GM06990 (cell line): ENCODE results near the gene GPR162.

Experiments
- DNase-seq: peaks from one replicate; pipeline ENCODE4 v3.0.0-alpha.2; 2011; ENCODE audit not compliant: insufficient read length; ENCODE audit errors: extremely low read depth
- H3K27me3 ChIP-seq: replicated peaks from 2 replicates; pipeline ENCODE4 v1.6.0; 2011; ENCODE audit warnings: low read length; ENCODE audit not compliant: control insufficient read depth, insufficient read depth
- H3K36me3 ChIP-seq: 2 replicates; pipeline ENCODE4 v1.5.1; 2011; ENCODE audit warnings: low read length; ENCODE audit not compliant: control insufficient read depth, insufficient read depth
- H3K4me3 ChIP-seq: replicated peaks from 2 replicates; pipeline ENCODE4 v1.5.1; 2011; ENCODE audit warnings: low read depth, mild to moderate bottlenecking, control low read depth, low read length
- TF ChIP-seq, protein P1 (sequence below): IDR thresholded peaks from 2 replicates; pipeline ENCODE4 v1.5.1; 2011; ENCODE audit warnings: low read length, control low read depth, mild to moderate bottlenecking, inconsistent platforms; ENCODE audit not compliant: insufficient read depth, poor library complexity, severe bottlenecking

The GPR162 gene

GRCh38 chr12:6830999-6831398, 9.4 kb downstream of the GPR162 start:
- Histone ChIP-seq H3K27me3 (peaks cover 3% of the 10 kb centered on the region), H3K4me3 (no peak overlapping the region), H3K36me3 (no peaks in the 10 kb centered on the region)
- DNase-seq, result no peak
- TF ChIP-seq, protein P1, sequence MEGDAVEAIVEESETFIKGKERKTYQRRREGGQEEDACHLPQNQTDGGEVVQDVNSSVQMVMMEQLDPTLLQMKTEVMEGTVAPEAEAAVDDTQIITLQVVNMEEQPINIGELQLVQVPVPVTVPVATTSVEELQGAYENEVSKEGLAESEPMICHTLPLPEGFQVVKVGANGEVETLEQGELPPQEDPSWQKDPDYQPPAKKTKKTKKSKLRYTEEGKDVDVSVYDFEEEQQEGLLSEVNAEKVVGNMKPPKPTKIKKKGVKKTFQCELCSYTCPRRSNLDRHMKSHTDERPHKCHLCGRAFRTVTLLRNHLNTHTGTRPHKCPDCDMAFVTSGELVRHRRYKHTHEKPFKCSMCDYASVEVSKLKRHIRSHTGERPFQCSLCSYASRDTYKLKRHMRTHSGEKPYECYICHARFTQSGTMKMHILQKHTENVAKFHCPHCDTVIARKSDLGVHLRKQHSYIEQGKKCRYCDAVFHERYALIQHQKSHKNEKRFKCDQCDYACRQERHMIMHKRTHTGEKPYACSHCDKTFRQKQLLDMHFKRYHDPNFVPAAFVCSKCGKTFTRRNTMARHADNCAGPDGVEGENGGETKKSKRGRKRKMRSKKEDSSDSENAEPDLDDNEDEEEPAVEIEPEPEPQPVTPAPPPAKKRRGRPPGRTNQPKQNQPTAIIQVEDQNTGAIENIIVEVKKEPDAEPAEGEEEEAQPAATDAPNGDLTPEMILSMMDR, result no peak

GRCh38 chr12:6831450-6831995, 9.9 kb downstream of the GPR162 start:
- H3K4me3 ChIP-seq, result no peak overlapping the region
- TF ChIP-seq, protein P1, result no peak
- no peak for DNase-seq
- H3K36me3 ChIP-seq, result no peaks in the 10 kb centered on the region
- peaks cover 3% of the 10 kb centered on the region for H3K27me3 ChIP-seq

DNA sequence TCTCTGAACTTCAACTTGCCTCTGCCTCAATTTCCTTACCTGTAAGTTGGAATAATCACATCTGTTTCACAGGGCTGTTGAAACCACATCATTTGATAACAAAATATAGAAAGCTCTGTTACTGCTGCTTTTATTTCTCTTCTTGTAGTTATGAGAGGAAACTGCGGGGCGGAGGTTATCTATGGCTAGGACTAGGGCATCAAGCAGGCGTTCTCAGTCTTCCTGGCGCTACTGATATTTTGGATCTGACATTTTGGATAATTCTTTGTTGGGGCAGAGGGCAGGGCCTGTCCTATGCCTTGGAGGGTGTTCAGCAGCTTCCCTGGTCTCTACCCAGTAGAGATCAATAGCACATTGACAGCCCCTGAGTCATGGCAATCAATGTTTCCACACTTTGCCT, 10.5 kb downstream of the GPR162 start:
- no peaks in the 10 kb centered on the region for H3K36me3 ChIP-seq
- no peak overlapping the region for H3K4me3 ChIP-seq
- peaks cover 3% of the 10 kb centered on the region for H3K27me3 ChIP-seq
- DNase-seq, result no peak
- TF ChIP-seq, protein P1, result no peak

GRCh38 chr12:6833189-6833890, 11.7 kb downstream of the GPR162 start:
- Histone ChIP-seq H3K27me3 (peaks cover 3% of the 10 kb centered on the region), H3K4me3 (no peak overlapping the region), H3K36me3 (no peaks in the 10 kb centered on the region)
- TF ChIP-seq, protein P1, result no peak
- DNase-seq, result no peak

GRCh38 chr12:6834254-6834653, 12.6 kb downstream of the GPR162 start:
- Histone ChIP-seq H3K4me3 (no peak overlapping the region), H3K36me3 (no peaks in the 10 kb centered on the region), H3K27me3 (peaks cover 3% of the 10 kb centered on the region)
- no peak for DNase-seq
- TF ChIP-seq, protein P1, result no peak
